ENCODE data around the gene ADAMTSL1. TPM values are rescaled to one million over a fixed set of nuclear protein-coding genes. Genes with fewer than 3 reads are reported as not detected.

ADAMTSL1 gene
- total RNA-seq, 1 donor from 2014 or later, result 1.6 TPM

GRCh38 chr9:18861609-18862544, 387.9 kb downstream of the ADAMTSL1 start:
- no peak overlapping the region for H3K4me3 ChIP-seq (ENCODE audit: low read depth, low read length)
- H3K27me3 ChIP-seq (ENCODE audit: control insufficient read depth, insufficient read depth, low read length), result no peaks in the 10 kb centered on the region
- TF ChIP-seq CTCF (IDR thresholded peaks at IDR 0.05; ENCODE audit: insufficient read depth, low read length, severe bottlenecking), result no peak
- DNase-seq (ENCODE audit: low read depth) (no peak), FAIRE-seq (no peak)
- no peaks in the 10 kb centered on the region for H3K36me3 ChIP-seq (ENCODE audit: control insufficient read depth, insufficient read depth, low read length)

GRCh38 chr9:18863791-18864190, 389.8 kb downstream of the ADAMTSL1 start:
- Histone ChIP-seq H3K36me3 (ENCODE audit: control insufficient read depth, insufficient read depth, low read length) (no peaks in the 10 kb centered on the region), H3K4me3 (ENCODE audit: low read depth, low read length) (no peak overlapping the region), H3K27me3 (ENCODE audit: control insufficient read depth, insufficient read depth, low read length) (no peaks in the 10 kb centered on the region)
- no peak for DNase-seq (ENCODE audit: low read depth)
- no peak for FAIRE-seq
- no peak for TF ChIP-seq CTCF (IDR thresholded peaks at IDR 0.05; ENCODE audit: insufficient read depth, low read length, severe bottlenecking)

- no peak for FAIRE-seq
Observed at GRCh38 chr9:18864516-18864915, 390.6 kb downstream of the ADAMTSL1 start.

GRCh38 chr9:18865542-18865941, 391.6 kb downstream of the ADAMTSL1 start:
- Histone ChIP-seq H3K27me3 (ENCODE audit: control insufficient read depth, insufficient read depth, low read length) (no peaks in the 10 kb centered on the region), H3K4me3 (ENCODE audit: low read depth, low read length) (no peak overlapping the region), H3K36me3 (ENCODE audit: control insufficient read depth, insufficient read depth, low read length) (no peaks in the 10 kb centered on the region)
- DNase-seq (ENCODE audit: low read depth), result no peak
- no peak for TF ChIP-seq CTCF (IDR thresholded peaks at IDR 0.05; ENCODE audit: insufficient read depth, low read length, severe bottlenecking)
- no peak for FAIRE-seq

More at GRCh38 chr9:18864516-18864915, 390.6 kb downstream of the ADAMTSL1 start:
- Histone ChIP-seq H3K36me3 (ENCODE audit: control insufficient read depth, insufficient read depth, low read length) (no peaks in the 10 kb centered on the region), H3K27me3 (ENCODE audit: control insufficient read depth, insufficient read depth, low read length) (no peaks in the 10 kb centered on the region), H3K4me3 (ENCODE audit: low read depth, low read length) (no peak overlapping the region)
- no peak for DNase-seq (ENCODE audit: low read depth)
- no peak for TF ChIP-seq CTCF (IDR thresholded peaks at IDR 0.05; ENCODE audit: insufficient read depth, low read length, severe bottlenecking)

GRCh38 chr9:18866121-18866831, 392.3 kb downstream of the ADAMTSL1 start:
- FAIRE-seq (no peak), DNase-seq (ENCODE audit: low read depth) (no peak)
- H3K4me3 ChIP-seq (ENCODE audit: low read depth, low read length), result no peak overlapping the region
- no peak for TF ChIP-seq CTCF (IDR thresholded peaks at IDR 0.05; ENCODE audit: insufficient read depth, low read length, severe bottlenecking)
- no peaks in the 10 kb centered on the region for H3K36me3 ChIP-seq (ENCODE audit: control insufficient read depth, insufficient read depth, low read length)
- H3K27me3 ChIP-seq (ENCODE audit: control insufficient read depth, insufficient read depth, low read length), result no peaks in the 10 kb centered on the region

All from bronchial epithelial cell (primary cell).